Fibroblast of lung (primary cell): ENCODE measurements around the gene CTRB1. TPM values are rescaled to one million over a fixed set of nuclear protein-coding genes. Genes with fewer than 3 reads are reported as not detected.

Source experiments
- DNase-seq, 2 donors: peaks; one replicate each; pipeline versions ENCODE4 v3.0.0 to v3.0.0-alpha.2; 2010; ENCODE audit warnings: low read depth in 2 of 2
- H2AFZ ChIP-seq: 2 replicates; pipeline ENCODE4 v1.5.1; 2012; ENCODE audit warnings: low read length, control low read depth, inconsistent platforms
- H3K27ac ChIP-seq: 2 replicates; pipeline ENCODE4 v1.5.1; 2011; ENCODE audit warnings: low read length, control low read depth; ENCODE audit not compliant: insufficient read depth
- H3K27me3 ChIP-seq: 2 replicates; pipeline ENCODE4 v1.5.1; 2011; ENCODE audit warnings: mild to moderate bottlenecking, low read length; ENCODE audit not compliant: control insufficient read depth, insufficient read depth
- H3K36me3 ChIP-seq: 2 replicates; pipeline ENCODE4 v1.5.1; 2011; ENCODE audit warnings: low read length; ENCODE audit not compliant: control insufficient read depth, insufficient read depth
- H3K4me1 ChIP-seq: 2 replicates; pipeline ENCODE4 v1.5.1; 2011; ENCODE audit warnings: low read length; ENCODE audit not compliant: control insufficient read depth, insufficient read depth; ENCODE audit errors: extremely low read depth
- H3K4me2 ChIP-seq: 2 replicates; pipeline ENCODE4 v1.5.1; 2011; ENCODE audit warnings: low read length, control low read depth; ENCODE audit not compliant: insufficient read depth; ENCODE audit errors: extremely low read depth
- H3K4me3 ChIP-seq, 4 experiments: fragments of 200-600 bp in 1 of 4; sonication (generic) in 1 of 4; replicated peaks in 1 of 4; 2 replicates each; pipeline ENCODE4 v1.5.1; 2011 to 2016; ENCODE audit warnings: low read length in 4 of 4, low read depth in 3 of 4, mild to moderate bottlenecking in 3 of 4, control low read depth in 2 of 4, inconsistent platforms in 1 of 4, mixed read lengths in 1 of 4; ENCODE audit not compliant: insufficient read depth in 1 of 4; ENCODE audit errors: control extremely low read depth in 1 of 4
- H3K79me2 ChIP-seq: 2 replicates; pipeline ENCODE4 v1.5.1; 2012; ENCODE audit warnings: mild to moderate bottlenecking, low read length, inconsistent platforms; ENCODE audit not compliant: control insufficient read depth, insufficient read depth
- H3K9ac ChIP-seq: 2 replicates; pipeline ENCODE4 v1.5.1; 2011; ENCODE audit warnings: mild to moderate bottlenecking, low read length, control low read depth; ENCODE audit not compliant: insufficient read depth
- H3K9me3 ChIP-seq: 2 replicates; pipeline ENCODE4 v1.5.1; 2012; ENCODE audit warnings: low read depth, low read length; ENCODE audit not compliant: control insufficient read depth, insufficient read depth
- H4K20me1 ChIP-seq: 2 replicates; pipeline ENCODE4 v1.5.1; 2011; ENCODE audit warnings: low read length; ENCODE audit not compliant: control insufficient read depth, insufficient read depth; ENCODE audit errors: extremely low read depth
- CTCF ChIP-seq, 2 donors: IDR thresholded peaks in 1 of 2; conservative IDR thresholded peaks in 1 of 2; 1 replicate in 1 of 2; 2 replicates in 1 of 2; pipeline ENCODE4 v1.5.1; 2011 to 2012; ENCODE audit warnings: low read length in 2 of 2, control low read depth in 1 of 2, inconsistent platforms in 1 of 2, low read depth in 1 of 2, mild to moderate bottlenecking in 1 of 2
- EZH2 ChIP-seq: IDR thresholded peaks from 2 replicates; pipeline ENCODE4 v1.5.1; 2012; ENCODE audit warnings: low read length, control low read depth, mild to moderate bottlenecking; ENCODE audit errors: missing control alignments
- polyA plus RNA-seq, 2 donors: library from polyadenylated mRNA; depleted of rRNA in 1 of 2; stranded (reverse) in 1 of 2; unstranded in 1 of 2; fragments of >200 nt; gene quantifications; 2 replicates each; pipeline ENCODE4 v1.2.1, GENCODE V29; 2011 to 2012; ENCODE audit warnings: missing spikeins in 1 of 2
- total RNA-seq: library from RNA; depleted of rRNA; stranded (reverse); fragments of >200 nt; gene quantifications from 2 replicates; pipeline ENCODE4 v1.2.1, GENCODE V29; 2014

Gene CTRB1
- total and polyA plus RNA-seq, 2 donors (not counting 1 experiment from before 2014, with no cell fraction given), result not detected

DNA sequence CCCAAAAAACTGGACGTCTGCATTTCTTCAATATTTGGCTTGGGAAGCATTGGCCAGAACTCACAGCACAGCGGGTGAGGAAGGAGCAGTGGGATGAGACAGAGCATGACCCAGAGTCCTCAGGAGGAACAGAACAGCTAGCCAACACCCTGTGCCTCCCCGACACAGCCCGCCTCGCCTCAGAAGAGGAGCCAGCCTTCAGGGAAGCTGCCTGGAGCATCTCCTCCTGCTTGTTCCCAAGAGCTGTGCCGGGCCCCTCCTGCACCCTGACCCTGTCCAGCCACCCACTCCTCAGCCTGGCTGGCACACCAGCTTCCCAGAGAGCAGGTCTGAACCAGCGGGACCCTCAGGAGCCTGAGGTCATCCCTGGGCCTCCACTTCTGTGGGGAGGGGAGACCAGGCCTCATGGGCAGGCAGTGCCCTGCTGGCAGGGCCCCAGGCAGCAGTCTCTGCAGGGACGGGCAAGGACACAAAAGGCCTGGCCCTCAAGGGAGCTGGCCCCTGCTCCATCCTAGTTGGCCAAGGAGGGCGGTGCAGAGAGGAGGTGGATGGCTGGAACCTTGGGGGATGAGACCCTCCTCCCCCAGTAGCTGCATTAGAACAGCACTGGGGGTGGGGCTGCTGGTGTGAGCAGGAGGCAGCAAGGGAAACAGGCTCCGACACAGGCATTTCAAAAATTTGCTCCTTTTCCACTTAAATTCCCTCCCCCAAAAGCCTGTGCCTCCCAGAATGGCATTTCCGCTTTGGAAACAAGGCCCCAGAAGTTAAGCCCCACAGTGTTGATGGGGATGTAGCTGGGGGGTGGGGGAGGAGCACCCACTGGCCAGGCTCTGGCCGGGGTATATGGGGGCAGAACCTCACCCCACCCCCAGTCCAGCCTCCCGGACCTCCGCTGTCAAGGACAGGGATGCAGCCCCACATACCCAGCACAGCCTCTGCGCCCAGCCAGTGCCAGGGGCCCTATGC is 34.4 kb downstream of the CTRB1 start:
- Histone ChIP-seq H3K79me2 (peaks cover 95% of the 10 kb centered on the region), H3K4me1 (peaks cover 70% of the 10 kb centered on the region), H3K9me3 (no peaks in the 10 kb centered on the region), H3K9ac (peak overlapping the region; percentile 65), H2AFZ (no peak overlapping the region), H3K36me3 (no peaks in the 10 kb centered on the region), H3K4me2 (peak overlapping the region; percentile 61), H3K27ac (peak overlapping the region; percentile 75), H3K4me3 (peak overlapping the region in 1 of 4 experiments; percentile 17), H3K27me3 (no peaks in the 10 kb centered on the region), H4K20me1 (peaks cover 1% of the 10 kb centered on the region)
- peak; percentile 52 to 87 for DNase-seq
- TF ChIP-seq CTCF (conservative IDR thresholded peaks at IDR 0.05 in 1 of 2, IDR thresholded peaks at IDR 0.05 in 1 of 2; ENCODE audit: low read depth in 1 of 2, low read length in 2 of 2), result no peak
- no peak for TF ChIP-seq EZH2

- Histone ChIP-seq H3K27ac (peak overlapping the region; percentile 75), H3K79me2 (peaks cover 95% of the 10 kb centered on the region), H3K4me2 (peak overlapping the region; percentile 21), H3K36me3 (peaks cover 3% of the 10 kb centered on the region), H2AFZ (no peak overlapping the region), H3K4me3 (no peak overlapping the region), H3K9me3 (no peaks in the 10 kb centered on the region), H3K9ac (peak overlapping the region; percentile 20), H3K4me1 (peaks cover 70% of the 10 kb centered on the region), H4K20me1 (peaks cover 3% of the 10 kb centered on the region), H3K27me3 (no peaks in the 10 kb centered on the region)
- peak; percentile 60 to 78 for DNase-seq
- TF ChIP-seq EZH2 (no peak), CTCF (conservative IDR thresholded peaks at IDR 0.05 in 1 of 2, IDR thresholded peaks at IDR 0.05 in 1 of 2; ENCODE audit: low read depth in 1 of 2, low read length in 2 of 2) (no peak)
These were observed 35.6 kb downstream of the CTRB1 start for GRCh38 chr16:75254359-75254837.

GRCh38 chr16:75256059-75256571 is 37.3 kb downstream of the CTRB1 start:
- Histone ChIP-seq H3K9ac (peak overlapping the region; percentile 51), H3K27me3 (no peaks in the 10 kb centered on the region), H3K27ac (peak overlapping the region; percentile 90), H3K4me1 (peaks cover 68% of the 10 kb centered on the region), H3K79me2 (peaks cover 93% of the 10 kb centered on the region), H4K20me1 (peaks cover 1% of the 10 kb centered on the region), H3K4me3 (no peak overlapping the region), H3K4me2 (peak overlapping the region; percentile 75), H3K36me3 (peaks cover 3% of the 10 kb centered on the region), H2AFZ (no peak overlapping the region), H3K9me3 (no peaks in the 10 kb centered on the region)
- DNase-seq, result no peak
- TF ChIP-seq EZH2 (no peak), CTCF (conservative IDR thresholded peaks at IDR 0.05 in 1 of 2, IDR thresholded peaks at IDR 0.05 in 1 of 2; ENCODE audit: low read depth in 1 of 2, low read length in 2 of 2) (no peak)
